GM23338 (cell line): Measurements from ENCODE around the gene KCNA1. TPM values are rescaled to one million over a fixed set of nuclear protein-coding genes. Genes with fewer than 3 reads are reported as not detected.

Experiments used
- ATAC-seq: fragments of 200-7000 bp; cut with Tn5 transposase; 3 replicates; pipeline ENCODE4 v1.9.1; 2020
- DNase-seq: peaks from one replicate; pipeline ENCODE4 v3.0.0-alpha.2; 2015; ENCODE audit warnings: low spot score
- H2AFZ ChIP-seq: fragments of 200-600 bp; sonication (generic); 2 replicates; pipeline ENCODE4 v1.8.0; 2016; ENCODE audit warnings: antibody characterized with exemption, mild to moderate bottlenecking, moderate library complexity
- H3F3A ChIP-seq: fragments of 200-600 bp; sonication (generic); replicated peaks from 2 replicates; pipeline ENCODE4 v1.8.0; 2017; ENCODE audit warnings: antibody characterized with exemption, mixed run types, low read depth
- H3K27ac ChIP-seq: fragments of 200-600 bp; sonication (generic); 2 replicates; pipeline ENCODE4 v1.6.1; 2016; ENCODE audit warnings: low read depth
- H3K27me3 ChIP-seq: fragments of 200-600 bp; sonication (generic); 2 replicates; pipeline ENCODE4 v1.8.0; 2016; ENCODE audit warnings: mild to moderate bottlenecking, mixed run types, moderate library complexity; ENCODE audit not compliant: insufficient read depth
- H3K36me3 ChIP-seq: fragments of 200-600 bp; sonication (generic); 2 replicates; pipeline ENCODE4 v1.8.0; 2016; ENCODE audit warnings: mild to moderate bottlenecking; ENCODE audit not compliant: insufficient read depth
- H3K4me1 ChIP-seq: fragments of 200-600 bp; sonication (generic); 2 replicates; pipeline ENCODE4 v1.8.0; 2016; ENCODE audit warnings: mild to moderate bottlenecking, moderate library complexity; ENCODE audit not compliant: insufficient read depth
- H3K4me2 ChIP-seq: fragments of 200-600 bp; sonication (generic); 2 replicates; pipeline ENCODE4 v1.7.1; 2017; ENCODE audit warnings: mixed run types
- H3K4me3 ChIP-seq: fragments of 200-600 bp; sonication (generic); 2 replicates; pipeline ENCODE4 v1.6.1; 2016; ENCODE audit warnings: mixed run types
- H3K79me2 ChIP-seq: fragments of 200-600 bp; sonication (generic); replicated peaks from 2 replicates; pipeline ENCODE4 v1.8.0; 2017; ENCODE audit warnings: mild to moderate bottlenecking; ENCODE audit not compliant: insufficient read depth
- H3K9me2 ChIP-seq: fragments of 200-600 bp; sonication (generic); 2 replicates; pipeline ENCODE4 v1.8.0; 2017; ENCODE audit not compliant: insufficient read depth
- H4K20me1 ChIP-seq: fragments of 200-600 bp; sonication (generic); replicated peaks from 2 replicates; pipeline ENCODE4 v1.8.0; 2017; ENCODE audit warnings: mild to moderate bottlenecking; ENCODE audit not compliant: insufficient read depth
- H3K27ac Mint-ChIP-seq: 2 replicates; pipeline ENCODE4 v1.8.0; 2020; ENCODE audit warnings: inconsistent platforms, mild to moderate bottlenecking, moderate library complexity, mixed read lengths
- H3K27me3 Mint-ChIP-seq: 3 replicates; pipeline ENCODE4 v1.8.0; 2022; ENCODE audit warnings: low read depth, mild to moderate bottlenecking, moderate library complexity, mixed read lengths, inconsistent platforms; ENCODE audit not compliant: insufficient read depth, poor library complexity
- H3K36me3 Mint-ChIP-seq: 3 replicates; pipeline ENCODE4 v1.8.0; 2021; ENCODE audit warnings: low read depth, mild to moderate bottlenecking, inconsistent platforms, moderate library complexity, mixed read lengths
- H3K4me1 Mint-ChIP-seq: 3 replicates; pipeline ENCODE4 v1.8.0; 2020; ENCODE audit warnings: mild to moderate bottlenecking, inconsistent platforms, mixed read lengths
- H3K4me3 Mint-ChIP-seq: 3 replicates; pipeline ENCODE4 v1.8.0; 2021; ENCODE audit warnings: moderate library complexity, mild to moderate bottlenecking, inconsistent platforms, mixed read lengths
- H3K9me3 Mint-ChIP-seq: 3 replicates; pipeline ENCODE4 v1.8.0; 2020; ENCODE audit warnings: moderate library complexity, mild to moderate bottlenecking, inconsistent platforms, mixed read lengths
- CREB1 ChIP-seq: fragments of 250-450 bp; sonication (Bioruptor Pico); IDR thresholded peaks from 2 replicates; pipeline ENCODE4 v1.5.0; 2020; ENCODE audit warnings: low read depth, mild to moderate bottlenecking, moderate library complexity
- EZH2phosphoT487 ChIP-seq: fragments of 200-600 bp; sonication (generic); IDR thresholded peaks from one replicate; pipeline ENCODE4 v1.8.1; 2018; ENCODE audit warnings: antibody characterized with exemption; ENCODE audit not compliant: unreplicated experiment
- POLR2AphosphoS5 ChIP-seq: IDR thresholded peaks from 2 replicates; pipeline ENCODE4 v1.6.1; 2016; ENCODE audit warnings: antibody characterized with exemption, low read depth
- STAT1 ChIP-seq: IDR thresholded peaks from one replicate; pipeline ENCODE4 v1.6.1; 2016; ENCODE audit warnings: antibody characterized with exemption; ENCODE audit not compliant: unreplicated experiment
- ZNF114 ChIP-seq: fragments of 250-450 bp; sonication (Bioruptor Pico); IDR thresholded peaks from 2 replicates; pipeline ENCODE4 v1.5.0; 2020; ENCODE audit warnings: mild to moderate bottlenecking, moderate library complexity
- ZNF331 ChIP-seq: fragments of 250-450 bp; sonication (Bioruptor Pico); IDR thresholded peaks from 2 replicates; pipeline ENCODE4 v1.5.0; 2020; ENCODE audit warnings: low read depth, mild to moderate bottlenecking, moderate library complexity
- polyA plus RNA-seq: library from polyadenylated mRNA; unstranded; fragments of >200 nt; fragmentation: Nextera tagmentation; extraction: Ambion mirVana; gene quantifications from 2 replicates; pipeline ENCODE4 v1.2.1, GENCODE V29; 2016
- total RNA-seq: library from RNA; depleted of rRNA; stranded (reverse); fragments of >200 nt; shearing (Covaris generic); gene quantifications from 2 replicates; pipeline ENCODE4 v1.2.3, GENCODE V29; 2014
- TF ChIP-seq, protein P1 (sequence below): IDR thresholded peaks from one replicate; pipeline ENCODE4 v1.6.1; 2018; ENCODE audit warnings: antibody characterized with exemption; ENCODE audit not compliant: unreplicated experiment
- TF ChIP-seq, protein P2 (sequence below): fragments of 250-450 bp; sonication (Bioruptor Pico); IDR thresholded peaks from 2 replicates; pipeline ENCODE4 v1.5.0; 2020; ENCODE audit warnings: mild to moderate bottlenecking, moderate library complexity
- TF ChIP-seq, protein P3 (sequence below): IDR thresholded peaks from 2 replicates; pipeline ENCODE4 v1.6.1; 2016; ENCODE audit warnings: antibody characterized with exemption

KCNA1 gene
- total and polyA plus RNA-seq, 2 experiments from 2014 or later, result 0.10 to 1.2 TPM

DNA sequence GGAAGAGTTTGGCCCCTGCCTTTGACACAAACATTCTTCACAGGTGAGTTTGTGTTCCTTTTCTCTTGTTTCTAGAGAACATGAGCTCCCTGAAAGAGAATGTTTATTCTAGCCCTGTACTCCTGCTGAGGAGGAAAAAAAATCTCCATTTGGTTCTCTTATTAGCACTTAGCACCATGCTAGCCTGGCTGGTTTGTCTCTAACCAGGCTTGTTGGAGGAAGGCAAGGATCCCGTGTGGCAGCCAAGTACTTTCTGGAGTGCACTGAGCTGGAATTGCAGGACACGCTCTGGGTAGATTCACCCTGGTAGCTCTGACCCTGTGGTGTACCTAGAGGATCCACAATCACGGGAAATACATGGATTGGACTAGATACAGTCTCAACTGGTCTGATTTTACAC, 41.9 kb downstream of the KCNA1 start (continued):
- TF ChIP-seq EZH2phosphoT487 (no peak), ZNF331 (CRISPR knock-in tag) (no peak), STAT1 (no peak)
- TF ChIP-seq, protein P1, sequence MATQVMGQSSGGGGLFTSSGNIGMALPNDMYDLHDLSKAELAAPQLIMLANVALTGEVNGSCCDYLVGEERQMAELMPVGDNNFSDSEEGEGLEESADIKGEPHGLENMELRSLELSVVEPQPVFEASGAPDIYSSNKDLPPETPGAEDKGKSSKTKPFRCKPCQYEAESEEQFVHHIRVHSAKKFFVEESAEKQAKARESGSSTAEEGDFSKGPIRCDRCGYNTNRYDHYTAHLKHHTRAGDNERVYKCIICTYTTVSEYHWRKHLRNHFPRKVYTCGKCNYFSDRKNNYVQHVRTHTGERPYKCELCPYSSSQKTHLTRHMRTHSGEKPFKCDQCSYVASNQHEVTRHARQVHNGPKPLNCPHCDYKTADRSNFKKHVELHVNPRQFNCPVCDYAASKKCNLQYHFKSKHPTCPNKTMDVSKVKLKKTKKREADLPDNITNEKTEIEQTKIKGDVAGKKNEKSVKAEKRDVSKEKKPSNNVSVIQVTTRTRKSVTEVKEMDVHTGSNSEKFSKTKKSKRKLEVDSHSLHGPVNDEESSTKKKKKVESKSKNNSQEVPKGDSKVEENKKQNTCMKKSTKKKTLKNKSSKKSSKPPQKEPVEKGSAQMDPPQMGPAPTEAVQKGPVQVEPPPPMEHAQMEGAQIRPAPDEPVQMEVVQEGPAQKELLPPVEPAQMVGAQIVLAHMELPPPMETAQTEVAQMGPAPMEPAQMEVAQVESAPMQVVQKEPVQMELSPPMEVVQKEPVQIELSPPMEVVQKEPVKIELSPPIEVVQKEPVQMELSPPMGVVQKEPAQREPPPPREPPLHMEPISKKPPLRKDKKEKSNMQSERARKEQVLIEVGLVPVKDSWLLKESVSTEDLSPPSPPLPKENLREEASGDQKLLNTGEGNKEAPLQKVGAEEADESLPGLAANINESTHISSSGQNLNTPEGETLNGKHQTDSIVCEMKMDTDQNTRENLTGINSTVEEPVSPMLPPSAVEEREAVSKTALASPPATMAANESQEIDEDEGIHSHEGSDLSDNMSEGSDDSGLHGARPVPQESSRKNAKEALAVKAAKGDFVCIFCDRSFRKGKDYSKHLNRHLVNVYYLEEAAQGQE, result no peak

DNA sequence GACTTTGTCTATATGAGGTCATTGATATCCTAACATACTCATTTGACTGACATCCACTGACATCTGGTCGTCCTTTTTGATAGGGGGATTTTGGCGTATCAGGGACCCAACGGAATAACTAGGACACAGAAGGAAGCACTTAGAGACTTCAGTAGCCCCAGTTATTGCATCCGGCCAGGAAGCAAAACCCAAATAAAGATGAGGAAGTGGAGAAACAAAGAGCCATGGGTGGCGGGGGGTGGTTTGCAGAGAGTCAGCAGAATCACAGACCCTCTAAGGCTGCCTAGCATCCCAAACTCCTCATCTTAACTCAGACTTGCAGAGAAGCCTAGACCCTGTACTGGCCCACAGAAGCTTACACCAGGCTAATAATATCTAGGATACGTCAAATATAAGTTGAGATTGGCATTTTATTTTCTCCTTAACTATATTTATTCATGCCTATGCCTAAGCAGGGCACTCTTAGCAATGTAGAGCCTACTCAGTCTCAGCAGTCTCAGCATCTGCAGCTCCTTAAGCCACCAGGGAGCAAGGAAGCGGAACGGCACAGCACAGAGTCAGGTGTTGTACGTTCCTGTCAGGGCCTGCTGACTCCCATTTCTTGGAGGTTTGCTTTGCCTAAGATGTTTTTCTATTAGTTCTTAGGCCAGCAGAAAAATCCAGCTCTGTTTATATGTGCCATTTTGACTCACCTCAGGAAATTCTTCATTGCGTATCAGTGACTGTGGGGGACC, 45.1 kb downstream of the KCNA1 start:
- DNase-seq (no peak), ATAC-seq (no peak)
- Mint-ChIP-seq H3K36me3 (no peaks in the 10 kb centered on the region), H3K4me1 (peaks cover 27% of the 10 kb centered on the region), H3K9me3 (no peaks in the 10 kb centered on the region; the same call in 2 of the 3 replicates), H3K27ac (no peak overlapping the region), H3K27me3 (peaks cover 15% of the 10 kb centered on the region), H3K4me3 (no peak overlapping the region)
- Histone ChIP-seq H3F3A (no peaks in the 10 kb centered on the region), H3K36me3 (no peaks in the 10 kb centered on the region), H2AFZ (no peak overlapping the region), H3K79me2 (no peaks in the 10 kb centered on the region), H3K27me3 (0 out of 2 replicates have a peak, but pooled peaks cover 8% of the 10 kb centered on the region), H3K27ac (no peak overlapping the region), H3K4me2 (no peak overlapping the region), H3K4me1 (no peaks in the 10 kb centered on the region), H4K20me1 (no peaks in the 10 kb centered on the region; the same call in 1 of the 2 replicates), H3K4me3 (no peak overlapping the region), H3K9me2 (peaks cover 6% of the 10 kb centered on the region; the same call in 1 of the 2 replicates)
- TF ChIP-seq ZNF114 (CRISPR knock-in tag) (no peak), CREB1 (CRISPR knock-in tag) (no peak), EZH2phosphoT487 (no peak), POLR2AphosphoS5 (no peak), ZNF331 (CRISPR knock-in tag) (no peak)
- TF ChIP-seq, protein P1, result no peak
- TF ChIP-seq, protein P2, sequence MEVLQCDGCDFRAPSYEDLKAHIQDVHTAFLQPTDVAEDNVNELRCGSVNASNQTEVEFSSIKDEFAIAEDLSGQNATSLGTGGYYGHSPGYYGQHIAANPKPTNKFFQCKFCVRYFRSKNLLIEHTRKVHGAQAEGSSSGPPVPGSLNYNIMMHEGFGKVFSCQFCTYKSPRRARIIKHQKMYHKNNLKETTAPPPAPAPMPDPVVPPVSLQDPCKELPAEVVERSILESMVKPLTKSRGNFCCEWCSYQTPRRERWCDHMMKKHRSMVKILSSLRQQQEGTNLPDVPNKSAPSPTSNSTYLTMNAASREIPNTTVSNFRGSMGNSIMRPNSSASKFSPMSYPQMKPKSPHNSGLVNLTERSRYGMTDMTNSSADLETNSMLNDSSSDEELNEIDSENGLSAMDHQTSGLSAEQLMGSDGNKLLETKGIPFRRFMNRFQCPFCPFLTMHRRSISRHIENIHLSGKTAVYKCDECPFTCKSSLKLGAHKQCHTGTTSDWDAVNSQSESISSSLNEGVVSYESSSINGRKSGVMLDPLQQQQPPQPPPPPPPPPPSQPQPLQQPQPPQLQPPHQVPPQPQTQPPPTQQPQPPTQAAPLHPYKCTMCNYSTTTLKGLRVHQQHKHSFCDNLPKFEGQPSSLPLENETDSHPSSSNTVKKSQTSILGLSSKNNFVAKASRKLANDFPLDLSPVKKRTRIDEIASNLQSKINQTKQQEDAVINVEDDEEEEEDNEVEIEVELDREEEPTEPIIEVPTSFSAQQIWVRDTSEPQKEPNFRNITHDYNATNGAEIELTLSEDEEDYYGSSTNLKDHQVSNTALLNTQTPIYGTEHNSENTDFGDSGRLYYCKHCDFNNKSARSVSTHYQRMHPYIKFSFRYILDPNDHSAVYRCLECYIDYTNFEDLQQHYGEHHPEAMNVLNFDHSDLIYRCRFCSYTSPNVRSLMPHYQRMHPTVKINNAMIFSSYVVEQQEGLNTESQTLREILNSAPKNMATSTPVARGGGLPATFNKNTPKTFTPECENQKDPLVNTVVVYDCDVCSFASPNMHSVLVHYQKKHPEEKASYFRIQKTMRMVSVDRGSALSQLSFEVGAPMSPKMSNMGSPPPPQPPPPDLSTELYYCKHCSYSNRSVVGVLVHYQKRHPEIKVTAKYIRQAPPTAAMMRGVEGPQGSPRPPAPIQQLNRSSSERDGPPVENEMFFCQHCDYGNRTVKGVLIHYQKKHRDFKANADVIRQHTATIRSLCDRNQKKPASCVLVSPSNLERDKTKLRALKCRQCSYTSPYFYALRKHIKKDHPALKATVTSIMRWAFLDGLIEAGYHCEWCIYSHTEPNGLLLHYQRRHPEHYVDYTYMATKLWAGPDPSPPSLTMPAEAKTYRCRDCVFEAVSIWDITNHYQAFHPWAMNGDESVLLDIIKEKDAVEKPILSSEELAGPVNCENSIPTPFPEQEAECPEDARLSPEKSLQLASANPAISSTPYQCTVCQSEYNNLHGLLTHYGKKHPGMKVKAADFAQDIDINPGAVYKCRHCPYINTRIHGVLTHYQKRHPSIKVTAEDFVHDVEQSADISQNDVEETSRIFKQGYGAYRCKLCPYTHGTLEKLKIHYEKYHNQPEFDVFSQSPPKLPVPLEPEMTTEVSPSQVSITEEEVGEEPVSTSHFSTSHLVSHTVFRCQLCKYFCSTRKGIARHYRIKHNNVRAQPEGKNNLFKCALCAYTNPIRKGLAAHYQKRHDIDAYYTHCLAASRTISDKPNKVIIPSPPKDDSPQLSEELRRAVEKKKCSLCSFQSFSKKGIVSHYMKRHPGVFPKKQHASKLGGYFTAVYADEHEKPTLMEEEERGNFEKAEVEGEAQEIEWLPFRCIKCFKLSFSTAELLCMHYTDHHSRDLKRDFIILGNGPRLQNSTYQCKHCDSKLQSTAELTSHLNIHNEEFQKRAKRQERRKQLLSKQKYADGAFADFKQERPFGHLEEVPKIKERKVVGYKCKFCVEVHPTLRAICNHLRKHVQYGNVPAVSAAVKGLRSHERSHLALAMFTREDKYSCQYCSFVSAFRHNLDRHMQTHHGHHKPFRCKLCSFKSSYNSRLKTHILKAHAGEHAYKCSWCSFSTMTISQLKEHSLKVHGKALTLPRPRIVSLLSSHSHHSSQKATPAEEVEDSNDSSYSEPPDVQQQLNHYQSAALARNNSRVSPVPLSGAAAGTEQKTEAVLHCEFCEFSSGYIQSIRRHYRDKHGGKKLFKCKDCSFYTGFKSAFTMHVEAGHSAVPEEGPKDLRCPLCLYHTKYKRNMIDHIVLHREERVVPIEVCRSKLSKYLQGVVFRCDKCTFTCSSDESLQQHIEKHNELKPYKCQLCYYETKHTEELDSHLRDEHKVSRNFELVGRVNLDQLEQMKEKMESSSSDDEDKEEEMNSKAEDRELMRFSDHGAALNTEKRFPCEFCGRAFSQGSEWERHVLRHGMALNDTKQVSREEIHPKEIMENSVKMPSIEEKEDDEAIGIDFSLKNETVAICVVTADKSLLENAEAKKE (CRISPR knock-in tag), result no peak
- TF ChIP-seq, protein P3, sequence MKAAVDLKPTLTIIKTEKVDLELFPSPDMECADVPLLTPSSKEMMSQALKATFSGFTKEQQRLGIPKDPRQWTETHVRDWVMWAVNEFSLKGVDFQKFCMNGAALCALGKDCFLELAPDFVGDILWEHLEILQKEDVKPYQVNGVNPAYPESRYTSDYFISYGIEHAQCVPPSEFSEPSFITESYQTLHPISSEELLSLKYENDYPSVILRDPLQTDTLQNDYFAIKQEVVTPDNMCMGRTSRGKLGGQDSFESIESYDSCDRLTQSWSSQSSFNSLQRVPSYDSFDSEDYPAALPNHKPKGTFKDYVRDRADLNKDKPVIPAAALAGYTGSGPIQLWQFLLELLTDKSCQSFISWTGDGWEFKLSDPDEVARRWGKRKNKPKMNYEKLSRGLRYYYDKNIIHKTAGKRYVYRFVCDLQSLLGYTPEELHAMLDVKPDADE, result no peak
